ENCODE data around the gene GZMH.

The GZMH gene

GRCh38 chr14:24613241-24613640 is 3.8 kb upstream of the GZMH start:
- in situ Hi-C loops (cut with MboI; ENCODE audit: low sequenced_read_pairs, unreplicated experiment), result no loop called here
- DNase-seq (ENCODE audit: low spot score), result no peak
- TF ChIP-seq CTCF (IDR thresholded peaks at IDR 0.05; ENCODE audit: borderline replicate concordance, control extremely low read depth, extremely low read depth, insufficient read depth, missing control alignments), result no peak

- in situ Hi-C loops (cut with MboI; ENCODE audit: low sequenced_read_pairs, unreplicated experiment), result no loop called here
- no peak for TF ChIP-seq CTCF (IDR thresholded peaks at IDR 0.05; ENCODE audit: borderline replicate concordance, control extremely low read depth, extremely low read depth, insufficient read depth, missing control alignments)
- no peak for DNase-seq (ENCODE audit: low spot score)
These were observed 2.7 kb upstream of the GZMH start for GRCh38 chr14:24612196-24612595.

DNA sequence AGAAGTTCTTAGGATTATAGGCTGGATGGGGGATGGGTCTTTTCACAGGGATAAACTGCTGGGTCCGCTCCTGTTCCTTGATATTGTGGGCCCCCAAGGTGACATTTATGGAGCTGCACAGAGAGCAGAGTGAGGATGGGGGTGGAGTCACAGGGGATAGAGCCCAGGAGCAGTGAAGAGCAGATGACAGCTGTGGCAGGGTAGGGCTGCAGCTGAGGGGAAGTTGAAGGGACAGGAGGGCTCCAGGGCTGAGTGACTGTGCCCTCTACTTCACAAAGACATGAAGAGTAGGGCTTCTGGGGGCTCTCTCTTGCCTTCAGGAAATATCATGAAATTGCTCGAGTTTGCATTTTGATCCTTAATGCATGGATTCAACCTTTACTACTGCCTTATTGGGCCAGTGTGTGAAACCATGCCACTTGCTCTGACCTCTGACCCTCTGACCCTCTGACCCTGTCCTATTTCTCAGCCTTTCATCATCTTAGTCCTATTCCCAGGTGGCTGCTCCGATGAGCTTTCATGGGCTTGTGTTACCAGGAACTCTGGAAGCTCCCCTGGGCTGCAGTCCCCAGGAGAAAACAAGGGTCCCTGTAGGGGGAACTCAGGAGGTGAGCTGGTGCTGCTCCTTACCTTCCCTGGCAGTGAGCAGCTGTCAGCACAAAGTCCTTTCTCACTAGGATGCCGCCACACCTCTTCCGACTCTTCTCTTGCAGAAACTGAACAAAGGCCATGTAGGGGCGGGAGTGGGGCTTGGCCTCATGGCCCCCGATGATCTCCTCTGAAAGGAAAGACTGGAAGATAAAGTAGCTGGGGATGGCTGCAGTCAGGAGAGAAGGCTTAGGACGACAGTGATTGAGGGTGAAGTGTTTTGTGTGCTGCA is 1.6 kb downstream of the GZMH start:
- no peak for DNase-seq (ENCODE audit: low spot score)
- in situ Hi-C loops (cut with MboI; ENCODE audit: low sequenced_read_pairs, unreplicated experiment), result no loop called here
- no peak for TF ChIP-seq CTCF (IDR thresholded peaks at IDR 0.05; ENCODE audit: borderline replicate concordance, control extremely low read depth, extremely low read depth, insufficient read depth, missing control alignments)

DNA sequence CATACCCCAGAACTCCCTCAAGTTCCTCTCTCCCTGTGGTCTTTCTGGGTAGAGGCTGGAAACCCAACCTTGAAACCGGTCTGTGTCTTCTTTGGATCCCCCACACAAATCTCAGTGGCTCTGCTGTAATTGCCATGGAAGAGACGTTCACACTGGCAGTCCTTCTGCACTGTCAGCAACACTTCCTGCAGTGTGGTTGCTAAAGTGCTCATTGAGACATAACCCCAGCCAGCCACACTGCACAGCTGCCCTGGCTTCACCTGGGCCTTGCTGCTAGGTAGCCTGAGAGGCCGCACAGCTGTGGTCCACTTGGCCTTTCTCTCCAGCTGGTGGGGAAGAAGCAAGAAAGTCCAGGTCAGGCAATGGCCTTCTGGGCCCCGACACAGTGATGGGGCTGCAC is 2.4 kb downstream of the GZMH start:
- no peak for TF ChIP-seq CTCF (IDR thresholded peaks at IDR 0.05; ENCODE audit: borderline replicate concordance, control extremely low read depth, extremely low read depth, insufficient read depth, missing control alignments)
- in situ Hi-C loops (cut with MboI; ENCODE audit: low sequenced_read_pairs, unreplicated experiment), result no loop called here
- no peak for DNase-seq (ENCODE audit: low spot score)

DNA sequence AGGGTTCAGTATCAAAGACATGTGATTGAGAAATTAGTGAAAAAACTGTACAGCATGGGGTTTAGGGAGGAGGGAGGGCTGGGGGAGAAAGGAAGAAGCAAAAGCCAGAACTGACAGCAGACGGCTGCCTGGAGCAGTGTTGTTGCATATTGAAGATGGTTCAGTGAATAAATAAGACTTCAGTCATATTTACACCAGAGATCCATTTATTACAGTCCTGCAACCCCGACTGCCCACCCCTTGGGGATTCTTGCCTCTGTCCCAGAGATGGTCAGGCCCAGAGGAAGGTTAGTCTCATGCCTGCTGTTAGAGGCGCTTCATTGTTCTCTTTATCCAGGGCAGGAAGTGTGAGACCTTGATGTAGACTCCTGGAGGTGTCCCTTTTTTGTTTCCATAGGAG is 3.2 kb downstream of the GZMH start:
- DNase-seq (ENCODE audit: low spot score), result no peak
- in situ Hi-C loops (cut with MboI; ENCODE audit: low sequenced_read_pairs, unreplicated experiment), result no loop called here
- no peak for TF ChIP-seq CTCF (IDR thresholded peaks at IDR 0.05; ENCODE audit: borderline replicate concordance, control extremely low read depth, extremely low read depth, insufficient read depth, missing control alignments)

GRCh38 chr14:24605435-24606190 is 3.9 kb downstream of the GZMH start:
- peak; percentile 78 for DNase-seq (ENCODE audit: low spot score)
- in situ Hi-C loops (cut with MboI; ENCODE audit: low sequenced_read_pairs, unreplicated experiment), result no loop called here
- peak; percentile 91 for TF ChIP-seq CTCF (IDR thresholded peaks at IDR 0.05; ENCODE audit: borderline replicate concordance, control extremely low read depth, extremely low read depth, insufficient read depth, missing control alignments)
